ENCODE measurements around the gene REG4.
"Not testable (repeated sequence)": the region's sequence is repeated elsewhere in the genome, so short reads cannot be mapped to it uniquely, and the experiment has no call there.

REG4 gene

GRCh38 chr1:119811387-119811786, at the start of gene REG4:
TSS of gene REG4 (minus strand) at chr1:119811460. CDS start at chr1:119808769, 2,691 bp downstream.
- DNase-seq (ENCODE audit: low spot score) = no peak

GRCh38 chr1:119859647-119860046, 48.4 kb upstream of the REG4 start:
- DNase-seq (ENCODE audit: low spot score) = peak; percentile 40

DNA sequence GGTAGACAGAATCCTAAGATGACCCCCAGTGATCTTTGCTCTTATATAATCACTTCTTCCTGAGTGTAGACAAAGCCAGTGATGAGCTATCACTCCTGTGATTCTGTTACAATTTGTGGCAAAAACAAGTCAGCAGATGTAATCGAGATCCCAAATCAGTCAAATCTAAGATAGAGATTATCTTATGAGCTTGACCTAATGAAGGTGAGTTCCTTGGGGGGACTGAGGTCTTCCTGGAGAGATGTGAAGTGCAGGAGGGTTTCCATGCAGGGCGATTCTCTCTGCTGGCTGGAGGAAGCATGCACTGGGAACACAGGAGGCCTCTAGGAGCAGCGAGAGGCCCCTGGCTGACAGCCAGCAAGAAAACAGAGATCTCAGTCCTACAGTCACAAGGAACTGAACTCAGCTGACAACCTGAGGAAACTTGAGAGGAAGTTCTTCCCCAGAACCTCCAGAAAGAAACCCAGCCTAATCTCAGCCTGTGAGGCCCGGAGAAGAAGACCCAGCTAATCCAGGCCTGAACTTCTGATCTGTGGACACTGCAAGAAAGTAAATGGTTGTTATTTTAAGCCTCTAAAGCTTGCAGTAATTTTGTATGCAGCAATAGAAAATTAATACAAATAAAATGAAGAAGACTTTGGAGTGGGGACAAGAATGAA, 47.4 kb upstream of the REG4 start:
- not testable (repeated sequence) for DNase-seq (ENCODE audit: low spot score)

DNA sequence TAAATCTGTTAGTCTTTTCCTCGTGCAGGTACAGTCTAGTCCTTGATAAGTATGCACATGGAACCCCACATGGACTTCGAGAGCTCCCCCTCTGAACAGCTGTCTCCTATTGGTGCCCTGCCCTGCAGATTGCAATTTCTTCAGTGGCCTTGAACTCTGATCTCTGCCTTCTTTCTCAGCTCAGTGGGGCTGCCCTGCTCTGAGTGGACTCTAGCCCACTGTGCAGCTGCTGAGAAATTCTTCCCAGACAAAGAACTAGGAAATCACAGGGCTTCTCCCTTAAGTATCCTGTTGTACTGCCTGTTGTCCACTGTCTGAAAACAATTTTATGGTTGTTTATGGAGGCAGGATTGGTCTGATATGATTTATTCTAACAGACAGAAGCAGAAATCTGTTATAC, 46.9 kb upstream of the REG4 start:
- no peak for DNase-seq (ENCODE audit: low spot score)

- no peak for DNase-seq (ENCODE audit: low spot score)
Observed at GRCh38 chr1:119853155-119853554, 41.9 kb upstream of the REG4 start.

DNA sequence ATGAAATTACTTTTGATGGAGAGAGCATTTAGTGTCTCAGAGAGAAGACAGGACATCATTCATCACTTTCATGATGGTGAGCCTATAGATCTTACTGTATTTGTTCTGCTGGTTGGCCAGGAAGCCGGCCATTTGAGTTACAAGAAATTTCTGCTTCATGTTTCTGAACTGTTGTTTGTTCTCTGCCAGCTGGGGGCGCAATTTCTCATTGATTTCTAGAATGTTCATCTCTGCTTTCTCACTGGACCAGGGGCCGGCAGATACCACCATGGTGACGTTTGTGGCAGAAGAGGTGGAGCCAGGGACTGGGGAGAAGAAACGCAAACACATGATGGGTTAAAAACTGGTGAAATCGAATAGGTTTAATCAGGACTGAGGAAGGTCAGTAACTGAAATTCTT, 32.9 kb upstream of the REG4 start:
- not testable (repeated sequence) for DNase-seq (ENCODE audit: low spot score)

- DNase-seq (ENCODE audit: low spot score) = no peak
Observed at GRCh38 chr1:119841306-119841705, 30.0 kb upstream of the REG4 start.

DNA sequence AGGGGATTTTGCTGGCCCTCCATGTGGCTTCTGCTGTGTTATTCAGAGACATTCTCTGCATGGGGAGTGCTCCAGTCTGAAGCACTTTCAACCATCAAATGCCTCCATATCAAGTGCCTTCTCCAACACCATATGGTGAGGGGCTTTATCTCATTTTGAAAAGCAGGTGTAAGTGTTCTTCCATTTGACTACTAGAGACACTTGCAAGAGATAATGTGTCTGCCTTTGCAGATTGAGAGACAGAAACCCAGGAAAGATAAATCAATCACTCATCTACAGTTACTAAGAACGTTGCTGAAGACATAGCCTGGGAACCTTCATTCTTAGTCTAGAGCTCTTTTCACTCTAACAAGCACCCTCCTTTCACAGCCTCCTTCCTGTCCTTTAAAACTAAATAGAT, 29.5 kb upstream of the REG4 start:
- DNase-seq (ENCODE audit: low spot score) = no peak

DNA sequence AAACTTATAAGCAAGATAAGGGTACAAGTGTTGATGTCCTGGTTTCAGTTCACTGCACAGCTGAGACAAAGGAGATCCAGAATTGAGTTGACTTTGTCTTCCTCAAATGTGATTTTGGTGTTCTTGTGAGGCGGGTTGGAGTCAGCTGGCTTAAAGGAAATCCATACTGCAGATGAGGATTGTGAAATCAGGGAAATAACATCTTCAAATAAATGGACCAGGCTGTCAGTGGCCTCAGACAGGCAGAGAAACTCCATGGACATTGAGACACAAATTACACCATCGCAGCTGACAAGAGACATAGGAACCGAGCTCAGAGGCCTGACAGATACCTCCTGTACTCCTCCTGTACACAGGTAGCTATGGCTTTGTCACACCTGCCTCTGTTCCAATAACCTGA, 27.0 kb upstream of the REG4 start:
- no peak for DNase-seq (ENCODE audit: low spot score)

GRCh38 chr1:119834990-119835389, 23.7 kb upstream of the REG4 start:
- DNase-seq (ENCODE audit: low spot score) = no peak

GRCh38 chr1:119831027-119831426, 19.8 kb upstream of the REG4 start:
- DNase-seq (ENCODE audit: low spot score) = no peak

GRCh38 chr1:119829625-119830024, 18.4 kb upstream of the REG4 start:
- DNase-seq (ENCODE audit: low spot score) = no peak

DNA sequence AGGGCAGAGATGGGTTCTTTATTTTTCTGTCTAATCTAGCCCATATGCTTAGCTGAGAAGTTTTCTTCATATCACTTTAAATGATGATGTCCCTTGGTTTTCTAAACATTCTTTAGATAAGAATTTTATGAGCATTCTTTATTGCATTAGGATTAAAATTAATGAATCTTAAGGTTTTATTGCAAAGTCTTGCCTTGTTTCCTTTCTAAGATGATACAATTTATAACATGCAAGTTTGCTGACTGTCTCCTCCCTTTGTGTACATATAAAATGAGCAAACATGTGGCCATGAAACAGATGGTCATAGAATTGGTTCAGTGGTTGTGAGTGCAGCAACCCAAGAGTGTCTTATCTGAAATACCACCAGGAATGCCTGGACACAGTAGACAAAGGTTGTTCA, 17.7 kb upstream of the REG4 start:
- not testable (repeated sequence) for DNase-seq (ENCODE audit: low spot score)

DNA sequence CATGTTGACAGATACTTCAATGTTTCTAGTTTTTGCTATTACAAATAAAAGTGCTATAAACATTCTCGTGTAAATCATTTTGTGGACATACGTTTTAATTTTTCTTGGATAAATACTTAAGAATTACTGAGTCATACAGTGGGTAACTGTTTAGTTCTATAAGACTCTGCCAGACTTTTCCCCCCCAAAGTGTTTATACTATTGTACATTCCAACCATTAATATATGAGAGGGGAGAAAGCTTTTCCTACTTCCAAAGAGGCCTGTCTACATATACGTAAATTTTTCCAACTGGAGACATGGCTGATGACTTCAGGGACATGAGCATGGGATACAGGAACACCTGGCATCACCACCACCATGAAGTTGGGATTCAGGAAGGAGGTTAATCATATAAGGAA, 17.0 kb upstream of the REG4 start:
- no peak for DNase-seq (ENCODE audit: low spot score)

- no peak for DNase-seq (ENCODE audit: low spot score)
Observed at GRCh38 chr1:119827010-119827409, 15.8 kb upstream of the REG4 start.

GRCh38 chr1:119822406-119822805, 11.1 kb upstream of the REG4 start:
- DNase-seq (ENCODE audit: low spot score) = no peak

DNA sequence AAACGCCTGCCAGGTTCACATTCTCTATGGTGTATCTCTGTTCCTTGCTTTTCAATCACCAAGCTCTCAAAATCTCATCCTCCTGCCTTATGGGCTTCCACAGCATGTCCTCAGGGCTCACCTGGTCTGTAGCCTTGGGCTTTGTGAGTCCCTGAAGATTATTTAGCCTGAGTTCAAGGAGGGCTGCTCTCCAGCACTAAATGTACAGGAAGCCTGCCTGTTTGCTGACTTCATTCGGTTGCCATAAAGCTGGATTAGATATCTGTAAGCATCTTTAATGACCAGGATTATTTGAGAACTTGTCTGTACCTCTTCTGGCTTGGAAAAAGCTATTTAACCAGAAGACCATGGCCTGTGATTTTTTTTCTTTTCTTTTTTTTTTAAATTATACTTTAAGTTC, 6.9 kb upstream of the REG4 start:
- no peak for DNase-seq (ENCODE audit: low spot score)

- no peak for DNase-seq (ENCODE audit: low spot score)
Observed at GRCh38 chr1:119816407-119816806, 5.1 kb upstream of the REG4 start.

- no peak for DNase-seq (ENCODE audit: low spot score)
Observed at GRCh38 chr1:119815928-119816327, 4.7 kb upstream of the REG4 start.

DNA sequence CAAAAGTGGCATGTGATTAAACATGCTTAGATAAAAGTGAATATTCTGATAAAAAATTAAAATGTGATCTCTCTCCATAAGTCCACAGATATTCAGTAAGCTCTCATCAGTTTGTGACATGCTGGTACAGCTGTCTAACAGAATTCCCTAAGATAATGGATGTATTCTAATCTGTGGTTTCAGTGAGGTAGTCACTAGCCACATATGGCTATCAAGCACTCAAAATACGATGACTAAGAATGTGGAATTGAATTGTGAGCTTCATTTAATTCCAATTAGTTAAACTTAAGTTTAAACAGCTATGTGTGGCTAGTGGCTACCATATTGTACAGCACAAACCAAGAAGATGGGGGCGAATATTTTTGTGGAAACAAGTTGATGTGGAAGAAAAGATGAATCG, 4.1 kb upstream of the REG4 start:
- DNase-seq (ENCODE audit: low spot score) = no peak

DNA sequence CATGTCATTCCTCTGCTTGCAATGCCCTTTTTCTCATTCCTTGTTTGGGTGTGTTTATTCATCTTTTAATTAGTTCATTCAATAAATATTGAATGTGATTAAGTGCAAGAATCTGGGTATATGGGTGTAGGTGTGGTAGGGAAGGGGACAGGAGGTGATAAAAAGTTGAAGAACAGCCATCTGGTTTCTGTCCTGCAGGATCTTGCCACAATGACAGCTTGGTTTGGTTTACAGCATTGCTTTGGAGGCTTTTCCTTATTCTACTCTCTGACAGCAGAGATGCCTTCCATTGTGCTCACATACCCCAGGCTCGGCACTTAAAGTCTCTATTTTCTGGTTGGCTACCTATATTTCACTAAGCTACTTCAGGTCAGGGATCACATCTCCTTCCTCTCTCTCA, 3.0 kb upstream of the REG4 start:
- no peak for DNase-seq (ENCODE audit: low spot score)

- no peak for DNase-seq (ENCODE audit: low spot score)
Observed at GRCh38 chr1:119811985-119812557, 811 bp upstream of the REG4 start.

- peak; percentile 55 for DNase-seq (ENCODE audit: low spot score)
Observed at GRCh38 chr1:119808972-119809550, 2.2 kb downstream of the REG4 start.

- no peak for DNase-seq (ENCODE audit: low spot score)
Observed at GRCh38 chr1:119808491-119808890, 2.8 kb downstream of the REG4 start.

Data from hematopoietic multipotent progenitor cell treated with erythropoietin and hydrocortisone succinate and interleukin-3 and kit ligand, for 15 days (in vitro differentiated cells).